H1 (cell line): Measurements from ENCODE around the gene AKAP7.

Source experiments
- CTCF ChIP-seq, 3 experiments: IDR thresholded peaks; 1 replicate in 2 of 3; 2 replicates in 1 of 3; pipeline versions ENCODE4 v1.5.1 to v1.6.1; 2011; ENCODE audit warnings: low read length in 3 of 3, mild to moderate bottlenecking in 3 of 3, inconsistent platforms in 2 of 3, low read depth in 1 of 3, moderate library complexity in 1 of 3; ENCODE audit not compliant: insufficient read depth in 1 of 3; ENCODE audit errors: control extremely low read depth in 1 of 3
- EP300 ChIP-seq, 2 experiments: IDR thresholded peaks; 1 replicate in 1 of 2; 2 replicates in 1 of 2; pipeline ENCODE4 v1.6.1; 2011 to 2012; ENCODE audit warnings: low read depth in 2 of 2, low read length in 2 of 2, mild to moderate bottlenecking in 2 of 2, borderline replicate concordance in 1 of 2, inconsistent platforms in 1 of 2, moderate library complexity in 1 of 2
- NANOG ChIP-seq: IDR thresholded peaks from 2 replicates; pipeline ENCODE4 v1.6.1; 2011; ENCODE audit warnings: low read length, low read depth, mild to moderate bottlenecking, inconsistent platforms; ENCODE audit not compliant: insufficient read depth, poor library complexity, severe bottlenecking
- POLR2A ChIP-seq, 2 experiments: IDR thresholded peaks; 1 replicate in 1 of 2; 2 replicates in 1 of 2; pipeline ENCODE4 v1.6.1; 2011; ENCODE audit warnings: low read depth in 2 of 2, low read length in 2 of 2, mild to moderate bottlenecking in 2 of 2; ENCODE audit errors: control extremely low read depth in 1 of 2
- RFX5 ChIP-seq: IDR thresholded peaks from 2 replicates; pipeline ENCODE4 v1.6.1; 2011; ENCODE audit warnings: low read depth, low read length, improper control_type of control experiment, borderline replicate concordance
- SUZ12 ChIP-seq: fragments of 200-600 bp; sonication (generic); IDR thresholded peaks from 2 replicates; pipeline ENCODE4 v1.6.1; 2012; ENCODE audit warnings: mild to moderate bottlenecking, inconsistent platforms, low read length, moderate library complexity, mixed read lengths
- TAF1 ChIP-seq: IDR thresholded peaks from 2 replicates; pipeline ENCODE4 v1.6.1; 2011; ENCODE audit warnings: mild to moderate bottlenecking, low read depth, low read length

- TF ChIP-seq CTCF (IDR thresholded peaks at IDR 0.05; ENCODE audit: control extremely low read depth in 1 of 3, insufficient read depth in 1 of 3, low read depth in 1 of 3, low read length in 3 of 3): no peak
- no peak for TF ChIP-seq RFX5
- no peak for TF ChIP-seq TAF1
- TF ChIP-seq SUZ12: no peak
- no peak for TF ChIP-seq EP300 (IDR thresholded peaks at IDR 0.05; ENCODE audit: borderline replicate concordance in 1 of 2, low read depth in 2 of 2, low read length in 2 of 2)
- TF ChIP-seq POLR2A (IDR thresholded peaks at IDR 0.05; ENCODE audit: control extremely low read depth in 1 of 2, low read depth in 2 of 2, low read length in 2 of 2): no peak
- TF ChIP-seq NANOG: no peak
These were observed 78.3 kb downstream of the AKAP7 start for GRCh38 chr6:131213501-131213990.
